Gastrocnemius medialis (tissue), 4 donors: Measurements from ENCODE around the gene HIVEP3. TPM values are rescaled to one million over a fixed set of nuclear protein-coding genes. Genes with fewer than 3 reads are reported as not detected.

Source experiments
- ATAC-seq, 2 donors: fragments of 150-250 bp; one replicate each; pipeline ENCODE4 v1.9.1; 2016
- DNase-seq, 2 donors: peaks; one replicate each; pipeline ENCODE4 v3.0.0-alpha.2; 2019
- H3K27ac ChIP-seq, 4 donors: fragments of 200-600 bp; sonication (generic); 1 replicate in 1 of 4; 2 replicates in 3 of 4; pipeline ENCODE4 v1.5.1; 2016 to 2018; ENCODE audit warnings: mild to moderate bottlenecking in 2 of 4, moderate library complexity in 1 of 4
- H3K27me3 ChIP-seq, 3 donors: fragments of 200-600 bp; sonication (generic) in 2 of 3; 1 replicate in 1 of 3; 2 replicates in 2 of 3; pipeline versions ENCODE4 v1.5.1 to v1.6.0; 2016 to 2019; ENCODE audit warnings: mild to moderate bottlenecking in 1 of 3, moderate library complexity in 1 of 3
- H3K36me3 ChIP-seq, 2 donors: fragments of 200-600 bp; sonication (generic) in 1 of 2; one replicate each; pipeline ENCODE4 v1.5.1; 2017 to 2018
- H3K4me1 ChIP-seq, 2 donors: fragments of 200-600 bp; sonication (generic) in 1 of 2; one replicate each; pipeline ENCODE4 v1.5.1; 2016 to 2017; ENCODE audit warnings: mild to moderate bottlenecking in 2 of 2
- H3K4me3 ChIP-seq, 4 donors: fragments of 200-600 bp; sonication (generic) in 3 of 4; 1 replicate in 1 of 4; 2 replicates in 3 of 4; pipeline ENCODE4 v1.5.1; 2016 to 2019; ENCODE audit warnings: mild to moderate bottlenecking in 2 of 4
- H3K9me3 ChIP-seq, 3 donors: fragments of 200-600 bp; sonication (generic) in 2 of 3; 1 replicate in 1 of 3; 2 replicates in 2 of 3; pipeline ENCODE4 v1.5.1; 2016 to 2019
- CTCF ChIP-seq, 5 experiments: fragments of 450-650 bp in 3 of 5; fragments of 200-600 bp in 2 of 5; sonication (generic) in 2 of 5; IDR thresholded peaks in 4 of 5; conservative IDR thresholded peaks in 1 of 5; 1 replicate in 4 of 5; 2 replicates in 1 of 5; pipeline ENCODE4 v1.5.1; 2016 to 2019; ENCODE audit warnings: antibody characterized with exemption in 5 of 5, mild to moderate bottlenecking in 3 of 5, moderate library complexity in 3 of 5
- POLR2A ChIP-seq, 2 donors: fragments of 450-650 bp; IDR thresholded peaks; one replicate each; pipeline ENCODE4 v1.6.1; 2017; ENCODE audit warnings: antibody characterized with exemption in 2 of 2, mild to moderate bottlenecking in 2 of 2, moderate library complexity in 2 of 2
- in situ Hi-C, 4 donors: fragments of 200-750 bp; cut with MboI; loops; one replicate each; pipeline versions ENCODE4 v1.15.0 to v1.8.0; 2017; ENCODE audit warnings: low sequenced_read_pairs in 4 of 4
- intact Hi-C: fragments of 100-400 bp; cut with DNase I; formaldehyde crosslinking; loops from one replicate; pipeline ENCODE4 v1.15.1; 2023; ENCODE audit warnings: low total_unique reads
- total RNA-seq, 4 donors: library from RNA; depleted of rRNA; stranded (reverse); fragments of >200 nt; gene quantifications; one replicate each; pipeline versions ENCODE4 v1.1.0 to v1.2.3, GENCODE V29; 2016

Gene HIVEP3
- total RNA-seq, 4 donors from 2014 or later: 0.80 to 1.8 (median 1.3) TPM

DNA sequence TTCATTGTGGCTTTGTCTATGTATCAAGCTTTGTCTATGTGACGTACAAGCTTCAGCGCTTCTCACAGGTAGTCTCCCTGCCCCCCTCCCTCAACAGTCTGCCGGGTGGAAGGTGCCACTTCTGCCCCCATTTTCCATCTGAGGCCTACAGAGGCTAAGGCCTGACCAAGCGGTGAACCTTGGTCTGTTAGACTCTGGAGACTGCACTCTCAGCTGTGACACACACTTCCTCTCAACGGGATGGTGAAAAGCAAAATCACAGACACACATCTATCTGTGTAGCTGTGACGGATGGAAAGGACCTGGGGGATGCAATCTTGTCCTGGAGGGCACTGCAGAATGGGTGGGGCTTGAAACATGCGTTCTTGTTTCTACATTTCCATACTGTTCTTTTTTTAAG lies 281.4 kb downstream of the HIVEP3 start:
- no peaks in the 10 kb centered on the region for H3K27me3 ChIP-seq
- H3K9me3 ChIP-seq: no peaks in the 10 kb centered on the region
- in situ Hi-C loops: no loop called here
- TF ChIP-seq POLR2A (IDR thresholded peaks at IDR 0.05) (no peak), CTCF (IDR thresholded peaks at IDR 0.05 in 4 of 5, conservative IDR thresholded peaks at IDR 0.05 in 1 of 5) (no peak)
- H3K4me1 ChIP-seq: peaks cover 0 to 3% of the 10 kb centered on the region in 2 donors
- intact Hi-C loops: no loop called here
- no peak overlapping the region for H3K27ac ChIP-seq
- DNase-seq (no peak), ATAC-seq (no peak)
- H3K36me3 ChIP-seq: no peaks in the 10 kb centered on the region
- no peak overlapping the region for H3K4me3 ChIP-seq

GRCh38 chr1:41633764-41634163 lies 285.0 kb downstream of the HIVEP3 start:
- no peaks in the 10 kb centered on the region for H3K36me3 ChIP-seq
- in situ Hi-C loops (no loop called here), intact Hi-C loops (no loop called here)
- H3K27ac ChIP-seq: no peak overlapping the region
- no peaks in the 10 kb centered on the region for H3K4me1 ChIP-seq
- no peak for TF ChIP-seq CTCF (IDR thresholded peaks at IDR 0.05 in 4 of 5, conservative IDR thresholded peaks at IDR 0.05 in 1 of 5)
- TF ChIP-seq POLR2A (IDR thresholded peaks at IDR 0.05): no peak
- DNase-seq: no peak
- no peak for ATAC-seq
- H3K9me3 ChIP-seq: no peaks in the 10 kb centered on the region
- H3K4me3 ChIP-seq: no peak overlapping the region
- H3K27me3 ChIP-seq: no peaks in the 10 kb centered on the region

- no peaks in the 10 kb centered on the region for H3K9me3 ChIP-seq
- no peak overlapping the region for H3K4me3 ChIP-seq
- H3K36me3 ChIP-seq: no peaks in the 10 kb centered on the region
- TF ChIP-seq POLR2A (IDR thresholded peaks at IDR 0.05) (no peak), CTCF (IDR thresholded peaks at IDR 0.05 in 4 of 5, conservative IDR thresholded peaks at IDR 0.05 in 1 of 5) (no peak)
- no peaks in the 10 kb centered on the region for H3K27me3 ChIP-seq
- in situ Hi-C loops (no loop called here), intact Hi-C loops (no loop called here)
- no peak for ATAC-seq
- H3K27ac ChIP-seq: no peak overlapping the region
- no peak for DNase-seq
- H3K4me1 ChIP-seq: no peaks in the 10 kb centered on the region
Observed at GRCh38 chr1:41632781-41633575, 285.7 kb downstream of the HIVEP3 start.

- no peak for TF ChIP-seq POLR2A (IDR thresholded peaks at IDR 0.05)
- no peak for TF ChIP-seq CTCF (IDR thresholded peaks at IDR 0.05 in 4 of 5, conservative IDR thresholded peaks at IDR 0.05 in 1 of 5)
- Histone ChIP-seq H3K27ac (no peak overlapping the region), H3K27me3 (no peaks in the 10 kb centered on the region), H3K9me3 (no peaks in the 10 kb centered on the region), H3K4me1 (no peaks in the 10 kb centered on the region), H3K4me3 (no peak overlapping the region), H3K36me3 (no peaks in the 10 kb centered on the region)
- ATAC-seq: no peak
- in situ Hi-C loops (no loop called here), intact Hi-C loops (no loop called here)
- no peak for DNase-seq
Observed at GRCh38 chr1:41631971-41632370, 286.8 kb downstream of the HIVEP3 start.
